ENCODE data around the gene SLC2A8. TPM values are rescaled to one million over a fixed set of nuclear protein-coding genes. Genes with fewer than 3 reads are reported as not detected.

The SLC2A8 gene
- total and polyA plus RNA-seq, 12 donors, result 17.1 to 121 (median 62.0) TPM

DNA sequence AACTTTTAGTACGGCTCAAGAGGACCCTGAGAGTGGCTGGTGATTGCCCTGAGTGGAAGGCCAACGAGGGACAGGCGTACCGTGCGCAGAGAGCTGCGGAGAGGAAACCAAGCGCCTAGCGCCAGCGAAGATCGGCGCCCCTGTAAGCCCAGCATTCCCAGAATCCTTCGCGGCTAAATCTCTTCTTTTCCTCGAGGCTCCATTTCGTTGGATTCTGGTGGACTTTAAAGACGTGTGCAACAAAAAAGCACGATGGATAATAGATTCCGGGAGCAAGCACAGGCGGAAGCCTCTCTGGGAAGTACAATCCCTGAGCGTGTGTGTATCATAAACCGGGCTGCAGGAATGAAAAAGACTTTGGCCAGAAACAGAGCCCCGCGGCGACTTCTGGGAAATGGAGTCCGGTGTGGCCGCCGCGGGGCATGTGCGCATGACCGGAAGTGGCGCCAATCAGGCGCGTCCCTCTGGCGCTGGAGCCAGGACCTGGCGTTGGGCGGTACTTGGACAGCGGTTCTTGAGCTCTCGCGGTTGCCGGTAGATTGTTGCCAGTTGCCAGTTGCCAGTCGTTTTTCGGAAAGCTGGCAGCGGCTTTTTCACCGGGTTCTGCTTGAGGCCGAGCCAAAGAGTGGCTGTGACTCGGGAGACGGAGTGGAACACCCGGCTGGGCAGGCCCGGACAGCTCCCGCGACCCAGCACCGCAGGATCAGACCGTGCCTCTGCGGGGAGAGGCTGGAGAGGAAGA lies 27.1 kb downstream of the SLC2A8 start, which contains the start of gene ZNF79:
Gene ZNF79, plus strand, starts transcription at position 449 of the 742 bp plus-strand sequence. CDS start 406 bp downstream, outside the sequence.
- Histone ChIP-seq H3K36me3 (replicated peaks in 1 of 2) (peaks cover 0 to 10% of the 10 kb centered on the region in 2 donors), H3K4me1 (replicated peaks in 1 of 2) (peaks cover 18 to 44% of the 10 kb centered on the region in 2 donors), H3K9me3 (replicated peaks in 1 of 3) (no peaks in the 10 kb centered on the region), H3K27ac (peak within 1 kb of the TSS; percentile 68 to 92 (median 87)), H3K27me3 (no peaks in the 10 kb centered on the region), H3K4me3 (peak within 1 kb of the TSS; percentile 13 to 85 (median 73))
- intact Hi-C loops (cut with DNase I), result no loop called here
- 0 to 1% (median 0%) methylated on average over 43 to 54 of the region's 54 CpGs for WGBS, 4 donors
- peak; percentile 94 to 98 (median 95) for DNase-seq
- TF ChIP-seq POLR2A (IDR thresholded peaks at IDR 0.05), result peak; percentile 42 to 78
- TF ChIP-seq, protein P1, sequence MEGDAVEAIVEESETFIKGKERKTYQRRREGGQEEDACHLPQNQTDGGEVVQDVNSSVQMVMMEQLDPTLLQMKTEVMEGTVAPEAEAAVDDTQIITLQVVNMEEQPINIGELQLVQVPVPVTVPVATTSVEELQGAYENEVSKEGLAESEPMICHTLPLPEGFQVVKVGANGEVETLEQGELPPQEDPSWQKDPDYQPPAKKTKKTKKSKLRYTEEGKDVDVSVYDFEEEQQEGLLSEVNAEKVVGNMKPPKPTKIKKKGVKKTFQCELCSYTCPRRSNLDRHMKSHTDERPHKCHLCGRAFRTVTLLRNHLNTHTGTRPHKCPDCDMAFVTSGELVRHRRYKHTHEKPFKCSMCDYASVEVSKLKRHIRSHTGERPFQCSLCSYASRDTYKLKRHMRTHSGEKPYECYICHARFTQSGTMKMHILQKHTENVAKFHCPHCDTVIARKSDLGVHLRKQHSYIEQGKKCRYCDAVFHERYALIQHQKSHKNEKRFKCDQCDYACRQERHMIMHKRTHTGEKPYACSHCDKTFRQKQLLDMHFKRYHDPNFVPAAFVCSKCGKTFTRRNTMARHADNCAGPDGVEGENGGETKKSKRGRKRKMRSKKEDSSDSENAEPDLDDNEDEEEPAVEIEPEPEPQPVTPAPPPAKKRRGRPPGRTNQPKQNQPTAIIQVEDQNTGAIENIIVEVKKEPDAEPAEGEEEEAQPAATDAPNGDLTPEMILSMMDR (IDR thresholded peaks at IDR 0.05), result peak in 1 of 6 experiments; percentile 7

DNA sequence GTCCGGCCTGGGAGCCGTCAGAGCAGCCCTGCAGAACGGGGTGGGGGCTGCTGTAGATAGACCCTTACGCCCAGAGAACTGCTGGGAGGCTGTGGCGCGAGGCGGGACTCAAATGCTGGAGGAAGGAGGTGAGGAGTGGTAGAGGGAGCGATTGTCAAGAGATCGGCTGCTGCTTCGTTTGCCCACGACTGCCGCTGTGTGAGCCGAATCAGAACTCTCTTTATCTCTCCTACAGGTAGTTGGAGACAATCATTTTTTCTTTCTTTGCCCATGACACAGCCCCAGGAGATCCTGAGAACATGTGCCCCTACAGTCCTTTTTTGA lies 27.7 kb downstream of the SLC2A8 start:
- 0 to 1% (median 0%) methylated on average over 13 of the region's 13 CpGs for WGBS, 4 donors
- intact Hi-C loops (cut with DNase I), result no loop called here

DNA sequence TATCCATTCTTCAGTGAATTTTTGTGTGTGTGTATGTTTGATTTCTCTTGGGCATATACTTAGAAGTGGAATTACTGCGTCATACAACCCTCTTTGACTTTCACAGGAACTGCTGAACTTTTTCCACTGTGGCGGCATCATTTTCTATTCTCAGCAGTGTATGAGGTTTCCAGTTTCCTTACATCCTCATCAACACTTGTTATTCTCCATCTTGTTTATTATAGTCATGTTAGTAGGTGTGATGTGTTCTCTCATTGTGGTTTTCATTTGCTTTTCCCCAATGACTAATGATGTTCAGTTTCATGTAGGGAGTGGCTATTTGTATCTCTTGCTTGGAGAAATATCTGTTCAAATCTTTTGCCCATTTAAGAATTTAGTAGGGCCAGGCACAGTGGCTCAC lies 29.8 kb downstream of the SLC2A8 start:
- Histone ChIP-seq H3K27me3 (no peaks in the 10 kb centered on the region), H3K27ac (no peak overlapping the region), H3K4me1 (replicated peaks in 1 of 2) (peaks cover 18 to 37% of the 10 kb centered on the region in 2 donors), H3K9me3 (replicated peaks in 1 of 3) (no peaks in the 10 kb centered on the region), H3K36me3 (replicated peaks in 1 of 2) (peaks cover 0 to 19% of the 10 kb centered on the region in 2 donors), H3K4me3 (no peak overlapping the region)
- intact Hi-C loops (cut with DNase I), result no loop called here
- no peak for DNase-seq
- TF ChIP-seq POLR2A (IDR thresholded peaks at IDR 0.05), result no peak
- TF ChIP-seq, protein P1 (IDR thresholded peaks at IDR 0.05), result no peak
- 90 to 96% (median 94%) methylated on average over 2 of the region's 2 CpGs for WGBS, 4 donors

More for the DNA sequence above, 27.7 kb downstream of the SLC2A8 start:
- Histone ChIP-seq H3K27ac (peak overlapping the region; percentile 68 to 92 (median 87)), H3K4me3 (peak overlapping the region; percentile 13 to 85 (median 73)), H3K36me3 (replicated peaks in 1 of 2) (peaks cover 0 to 13% of the 10 kb centered on the region in 2 donors), H3K27me3 (no peaks in the 10 kb centered on the region), H3K9me3 (replicated peaks in 1 of 3) (no peaks in the 10 kb centered on the region), H3K4me1 (replicated peaks in 1 of 2) (peaks cover 18 to 44% of the 10 kb centered on the region in 2 donors)
- TF ChIP-seq, protein P1 (IDR thresholded peaks at IDR 0.05), result no peak
- TF ChIP-seq POLR2A (IDR thresholded peaks at IDR 0.05), result no peak
- DNase-seq, result peak in 2 of 7 donors; percentile 40 to 56

DNA sequence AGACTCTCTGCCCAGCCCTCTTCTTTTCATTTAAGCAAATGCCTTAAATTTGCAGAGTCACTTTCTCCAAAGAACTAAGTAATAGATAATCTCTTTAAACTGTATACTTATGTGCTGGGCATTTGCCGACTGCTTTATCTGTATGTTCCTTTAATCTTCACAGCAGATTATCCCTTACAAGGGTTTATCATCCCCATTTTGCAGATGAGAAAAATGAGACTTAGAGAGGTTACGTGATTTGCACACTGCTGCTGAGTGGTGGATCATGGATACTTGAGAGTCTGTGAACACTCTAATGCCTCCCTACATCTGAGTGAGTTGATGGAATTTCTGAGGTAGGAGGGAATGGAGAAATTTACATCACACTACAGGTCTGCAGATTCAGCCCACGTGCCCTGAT lies 31.4 kb downstream of the SLC2A8 start:
- H3K4me3 ChIP-seq, result no peak overlapping the region
- no peak overlapping the region for H3K27ac ChIP-seq
- 90 to 98% (median 95%) methylated on average over 3 of the region's 3 CpGs for WGBS, 4 donors
- DNase-seq, result no peak
- H3K4me1 ChIP-seq (replicated peaks in 1 of 2), result peaks cover 11 to 23% of the 10 kb centered on the region in 2 donors
- intact Hi-C loops (cut with DNase I), result no loop called here
- H3K9me3 ChIP-seq (replicated peaks in 1 of 3), result no peaks in the 10 kb centered on the region
- H3K27me3 ChIP-seq, result no peaks in the 10 kb centered on the region
- TF ChIP-seq, protein P1 (IDR thresholded peaks at IDR 0.05), result no peak
- no peak for TF ChIP-seq POLR2A (IDR thresholded peaks at IDR 0.05)
- H3K36me3 ChIP-seq (replicated peaks in 1 of 2), result peaks cover 0 to 25% of the 10 kb centered on the region in 2 donors

Measured in adrenal gland (tissue), 12 donors.